Activated CD8-positive, alpha-beta T cell treated with anti-CD3 and anti-CD28 coated beads, Interleukin-2, amount 10 ng/mL, durations not matched to agents 7 days and 5 days (primary cell): ENCODE results near the gene SCGB1A1. TPM values are rescaled to one million over a fixed set of nuclear protein-coding genes. Genes with fewer than 3 reads are reported as not detected.

Experiments used
- ATAC-seq: fragments of 150-1000 bp; cut with Tn5 transposase; one replicate; pipeline ENCODE4 v1.10.0; 2021; ENCODE audit warnings: moderate library complexity
- CTCF ChIA-PET: fragments of 350-600 bp; sonication (Branson Sonifier 250); formaldehyde crosslinking; loops from one replicate; lab custom pipeline; 2021; ENCODE audit warnings: antibody characterized with exemption; lab: Charles Lee
- POLR2A ChIA-PET: fragments of 350-600 bp; sonication (Branson Sonifier 250); formaldehyde crosslinking; loops from one replicate; lab custom pipeline; 2021; ENCODE audit warnings: antibody characterized with exemption; lab: Charles Lee
- DNase-seq: peaks from one replicate; pipeline ENCODE4 v3.0.0-alpha.2; 2020
- H3K27ac Mint-ChIP-seq: one replicate; pipeline ENCODE4 v1.8.0; 2021; ENCODE audit warnings: mild to moderate bottlenecking, mixed read lengths
- H3K27me3 Mint-ChIP-seq: one replicate; pipeline ENCODE4 v1.8.0; 2021; ENCODE audit warnings: low read depth, mixed read lengths
- H3K36me3 Mint-ChIP-seq: one replicate; pipeline ENCODE4 v1.8.0; 2021; ENCODE audit warnings: low read depth, mixed read lengths
- H3K4me1 Mint-ChIP-seq: one replicate; pipeline ENCODE4 v1.8.0; 2021; ENCODE audit warnings: low read depth, mixed read lengths
- H3K4me3 Mint-ChIP-seq: one replicate; pipeline ENCODE4 v1.8.0; 2021; ENCODE audit warnings: mild to moderate bottlenecking, mixed read lengths
- H3K9me3 Mint-ChIP-seq: one replicate; pipeline ENCODE4 v1.8.0; 2022; ENCODE audit warnings: mixed read lengths; ENCODE audit not compliant: insufficient read depth
- total RNA-seq, 2 experiments: library from RNA; stranded (reverse); gene quantifications; one replicate each; pipeline ENCODE4 v1.2.3, GENCODE V29; 2021

The SCGB1A1 gene
- total RNA-seq, 2 experiments from 2014 or later: not detected

- peaks cover 17% of the 10 kb centered on the region for H3K27me3 Mint-ChIP-seq
- no peak overlapping the region for H3K4me3 Mint-ChIP-seq
- no peaks in the 10 kb centered on the region for H3K36me3 Mint-ChIP-seq
- CTCF ChIA-PET: no interaction called here
- no peak overlapping the region for H3K27ac Mint-ChIP-seq
- DNase-seq: no peak
- no peaks in the 10 kb centered on the region for H3K9me3 Mint-ChIP-seq
- no peak for ATAC-seq
- no peaks in the 10 kb centered on the region for H3K4me1 Mint-ChIP-seq
- POLR2A ChIA-PET: no interaction called here
Observed at GRCh38 chr11:62451241-62451621, 32.4 kb downstream of the SCGB1A1 start.

DNA sequence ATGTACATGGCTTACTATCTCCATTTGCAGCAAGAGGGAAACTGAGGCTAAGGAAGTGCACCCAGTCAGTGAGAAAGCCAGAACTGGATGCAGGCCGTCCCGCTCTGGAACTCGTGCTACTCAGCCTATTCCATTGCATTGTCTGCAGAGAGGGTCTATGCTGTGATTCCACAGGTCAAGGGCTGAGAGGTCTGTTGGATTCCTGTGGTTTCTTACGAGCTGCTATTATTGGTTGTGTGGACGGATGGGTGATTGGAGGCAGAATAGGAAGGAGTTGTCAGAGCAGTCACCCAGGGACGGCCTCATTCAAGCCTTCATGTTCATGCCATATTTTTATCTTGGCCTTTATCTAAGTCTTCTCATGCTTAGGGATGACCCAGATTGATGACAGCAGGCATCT, 33.4 kb downstream of the SCGB1A1 start:
- Mint-ChIP-seq H3K36me3 (no peaks in the 10 kb centered on the region), H3K27me3 (peaks cover 11% of the 10 kb centered on the region), H3K4me1 (no peaks in the 10 kb centered on the region), H3K9me3 (no peaks in the 10 kb centered on the region), H3K27ac (no peak overlapping the region), H3K4me3 (no peak overlapping the region)
- ChIA-PET POLR2A (no interaction called here), CTCF (no interaction called here)
- DNase-seq: no peak
- no peak for ATAC-seq

DNA sequence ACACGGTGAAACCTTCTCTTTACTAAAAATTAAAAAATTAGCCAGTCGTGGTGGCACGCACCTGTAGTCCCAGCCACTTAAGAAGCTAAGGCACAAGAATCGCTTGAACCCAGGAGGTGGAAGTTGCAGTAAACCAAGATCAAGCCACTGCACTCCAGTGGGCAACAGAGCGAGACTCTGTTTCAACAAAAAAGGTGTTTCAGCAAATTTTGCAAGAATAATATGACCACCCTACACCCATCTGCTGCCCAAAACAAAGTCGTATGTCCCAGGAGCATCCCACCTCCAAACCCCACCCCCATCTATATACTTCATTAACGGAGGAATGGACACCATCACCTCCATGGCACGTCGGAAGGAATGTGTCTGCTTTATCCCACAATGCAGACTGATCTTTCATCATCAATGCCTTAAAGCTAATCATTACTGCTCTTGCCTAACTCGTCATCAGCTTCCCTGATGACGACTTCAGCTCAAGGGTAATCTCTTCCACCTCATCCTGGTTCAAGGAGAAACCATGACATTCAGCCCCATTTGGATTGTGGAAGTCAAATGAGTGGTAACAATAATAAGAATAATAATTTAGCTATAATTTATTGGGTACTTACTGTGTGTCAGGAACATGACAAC, 34.1 kb downstream of the SCGB1A1 start:
- no peak overlapping the region for H3K27ac Mint-ChIP-seq
- ATAC-seq: no peak
- no peak overlapping the region for H3K4me3 Mint-ChIP-seq
- no peaks in the 10 kb centered on the region for H3K36me3 Mint-ChIP-seq
- H3K4me1 Mint-ChIP-seq: no peaks in the 10 kb centered on the region
- no peak for DNase-seq
- POLR2A ChIA-PET: no interaction called here
- CTCF ChIA-PET: no interaction called here
- H3K9me3 Mint-ChIP-seq: no peaks in the 10 kb centered on the region
- H3K27me3 Mint-ChIP-seq: peaks cover 6% of the 10 kb centered on the region

DNA sequence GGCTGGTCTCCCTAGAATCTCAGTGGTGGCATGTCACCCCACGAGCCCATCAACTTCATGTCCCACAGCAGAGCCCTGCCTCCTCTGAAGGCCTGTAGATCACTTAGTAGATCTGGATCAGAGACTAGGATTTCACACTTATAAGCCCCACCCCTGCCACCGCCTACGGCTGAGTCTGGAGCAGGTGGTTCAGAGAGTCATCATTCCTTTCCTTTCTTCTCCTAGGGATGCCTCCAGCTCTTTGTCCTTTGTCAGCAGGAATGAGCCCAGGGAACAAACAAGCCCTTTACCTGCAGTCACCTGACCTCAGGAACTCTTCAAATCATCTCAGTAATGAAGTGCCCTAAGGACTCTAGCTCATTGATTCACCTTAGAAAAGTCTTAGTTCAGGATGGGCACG, 37.8 kb downstream of the SCGB1A1 start:
- Mint-ChIP-seq H3K4me1 (no peaks in the 10 kb centered on the region), H3K27me3 (no peaks in the 10 kb centered on the region), H3K27ac (no peak overlapping the region), H3K4me3 (no peak overlapping the region), H3K9me3 (no peaks in the 10 kb centered on the region), H3K36me3 (no peaks in the 10 kb centered on the region)
- DNase-seq: no peak
- CTCF ChIA-PET: interaction anchor here (2.3 kb wide), 1 partner anchor 32 kb away, joined by 11 read pairs; no protein-coding TSS in a partner anchor
- POLR2A ChIA-PET: no interaction called here
- no peak for ATAC-seq

- ChIA-PET POLR2A (no interaction called here), CTCF (interaction anchor here (1.1 to 2.3 kb wide), 2 partner anchors 33 to 100 kb away, joined by 3 to 11 read pairs; no protein-coding TSS in a partner anchor)
- no peaks in the 10 kb centered on the region for H3K4me1 Mint-ChIP-seq
- ATAC-seq (no peak), DNase-seq (no peak)
- no peaks in the 10 kb centered on the region for H3K9me3 Mint-ChIP-seq
- no peak overlapping the region for H3K4me3 Mint-ChIP-seq
- no peak overlapping the region for H3K27ac Mint-ChIP-seq
- H3K27me3 Mint-ChIP-seq: no peaks in the 10 kb centered on the region
- H3K36me3 Mint-ChIP-seq: no peaks in the 10 kb centered on the region
Observed at GRCh38 chr11:62457478-62457877, 38.6 kb downstream of the SCGB1A1 start.

DNA sequence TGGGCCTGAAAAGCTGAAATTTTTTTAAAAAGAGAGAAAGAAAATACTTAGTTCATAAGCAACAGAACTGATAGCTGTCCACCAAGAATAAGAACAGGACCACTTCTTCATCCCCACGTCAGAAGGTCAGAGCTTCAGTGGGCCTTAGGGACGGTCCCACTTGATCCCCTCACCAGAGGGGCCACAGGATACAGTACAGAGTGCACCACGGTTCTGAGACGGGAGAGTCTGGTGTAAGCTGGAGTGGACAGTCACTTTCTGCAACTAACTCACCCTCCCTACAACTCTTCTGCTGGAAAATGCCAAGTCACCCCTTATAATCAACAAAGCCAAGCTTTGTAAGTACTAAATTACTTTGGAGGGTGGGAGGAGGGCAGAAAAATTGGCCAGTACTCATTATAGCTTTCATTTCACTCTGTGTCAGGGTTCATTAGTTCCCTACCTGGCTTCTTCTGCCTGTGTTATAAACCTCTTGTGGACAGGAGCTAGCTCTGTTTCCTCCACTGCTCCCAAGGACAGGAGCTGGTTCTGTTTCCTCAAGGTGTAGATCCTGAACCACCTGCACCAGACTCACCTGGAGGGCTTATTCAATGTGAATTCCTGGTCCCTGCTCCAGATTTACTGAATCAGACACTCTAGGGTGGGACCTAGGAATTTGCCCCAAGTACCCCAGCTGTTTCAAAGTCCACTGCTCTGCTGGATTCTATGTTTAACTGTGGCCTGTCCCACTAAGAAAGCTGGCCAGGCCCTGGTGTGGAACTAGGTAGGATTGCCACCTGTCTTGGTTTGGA, 39.6 kb downstream of the SCGB1A1 start:
- no peak overlapping the region for H3K4me3 Mint-ChIP-seq
- H3K4me1 Mint-ChIP-seq: no peaks in the 10 kb centered on the region
- no peaks in the 10 kb centered on the region for H3K9me3 Mint-ChIP-seq
- ATAC-seq (no peak), DNase-seq (no peak)
- no peaks in the 10 kb centered on the region for H3K27me3 Mint-ChIP-seq
- ChIA-PET POLR2A (interaction anchor here (0.6 kb wide), 1 partner anchor 214 kb away, joined by 4 read pairs; the partner anchor contains the start of gene LBHD1), CTCF (interaction anchor here (0.6 to 2.3 kb wide), 6 partner anchors 11 to 278 kb away, joined by 3 to 11 read pairs (median 3); no protein-coding TSS in a partner anchor)
- H3K36me3 Mint-ChIP-seq: no peaks in the 10 kb centered on the region
- H3K27ac Mint-ChIP-seq: no peak overlapping the region

DNA sequence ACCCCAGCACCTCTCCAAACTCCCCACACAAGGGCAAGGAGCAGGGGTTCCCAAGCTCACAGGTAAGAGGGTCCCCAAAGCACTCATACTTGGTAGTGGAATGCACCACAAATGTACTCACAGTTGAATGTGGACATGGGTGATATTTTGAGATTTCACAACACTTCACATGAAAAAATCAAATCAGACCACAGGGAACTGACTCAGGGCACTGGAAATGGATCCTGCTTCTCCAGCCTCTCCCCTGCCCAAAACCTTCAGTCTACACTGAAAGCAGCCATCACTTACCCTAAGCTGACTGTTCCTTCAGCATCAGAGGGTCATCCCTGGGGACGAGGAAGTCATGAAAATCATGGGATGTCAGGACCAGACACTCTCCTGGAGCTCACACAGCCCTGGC, 40.2 kb downstream of the SCGB1A1 start:
- Mint-ChIP-seq H3K36me3 (no peaks in the 10 kb centered on the region), H3K9me3 (no peaks in the 10 kb centered on the region), H3K27me3 (no peaks in the 10 kb centered on the region), H3K27ac (no peak overlapping the region), H3K4me1 (no peaks in the 10 kb centered on the region), H3K4me3 (no peak overlapping the region)
- no peak for DNase-seq
- POLR2A ChIA-PET: no interaction called here
- CTCF ChIA-PET: interaction anchor here (1.0 to 2.3 kb wide), 4 partner anchors 10 to 34 kb away, joined by 3 to 11 read pairs (median 4); no protein-coding TSS in a partner anchor
- no peak for ATAC-seq

DNA sequence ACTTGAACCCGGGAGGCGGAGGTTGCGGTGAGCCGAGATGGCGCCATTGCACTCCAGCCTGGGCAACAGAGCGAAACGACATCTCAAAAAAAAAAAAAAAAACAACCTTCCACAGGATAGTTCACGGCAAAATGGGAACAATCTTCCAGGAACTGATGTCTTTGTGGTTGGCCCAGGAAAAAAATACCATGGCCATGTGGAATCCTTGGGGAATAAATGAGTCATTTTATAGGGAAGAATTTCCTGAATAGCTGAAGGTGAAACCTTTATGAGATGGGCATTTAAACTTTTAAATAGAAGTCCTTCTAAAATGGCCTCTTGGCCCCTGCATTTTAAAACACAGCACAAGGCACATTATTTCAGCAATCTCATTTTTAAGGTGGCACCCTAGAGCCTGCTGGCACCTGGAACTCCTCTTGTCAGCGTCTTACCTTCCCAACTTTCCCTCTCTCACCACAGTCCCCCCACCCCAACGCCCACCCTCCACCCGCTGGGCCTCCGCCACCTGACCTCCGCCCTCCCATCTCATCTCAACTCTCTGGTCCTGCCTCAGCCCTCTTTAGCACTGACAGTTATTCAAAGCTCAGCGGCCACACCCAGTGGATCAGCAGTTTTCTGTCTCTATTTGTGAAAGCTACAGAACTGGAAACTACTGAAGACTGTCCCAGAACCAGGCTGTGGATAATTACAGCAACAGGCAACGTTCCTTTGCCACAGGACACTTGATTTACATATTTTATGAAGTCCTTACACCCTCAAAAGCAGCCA, 43.1 kb downstream of the SCGB1A1 start:
- ChIA-PET POLR2A (no interaction called here), CTCF (interaction anchor here (1.2 kb wide), 1 partner anchor 37 kb away, joined by 5 read pairs; no protein-coding TSS in a partner anchor)
- DNase-seq: no peak
- Mint-ChIP-seq H3K27me3 (no peaks in the 10 kb centered on the region), H3K4me1 (no peaks in the 10 kb centered on the region), H3K9me3 (no peaks in the 10 kb centered on the region), H3K4me3 (no peak overlapping the region), H3K36me3 (no peaks in the 10 kb centered on the region), H3K27ac (no peak overlapping the region)
- no peak for ATAC-seq

- no peaks in the 10 kb centered on the region for H3K36me3 Mint-ChIP-seq
- POLR2A ChIA-PET: no interaction called here
- no peaks in the 10 kb centered on the region for H3K4me1 Mint-ChIP-seq
- H3K9me3 Mint-ChIP-seq: no peaks in the 10 kb centered on the region
- ATAC-seq (no peak), DNase-seq (no peak)
- H3K4me3 Mint-ChIP-seq: no peak overlapping the region
- CTCF ChIA-PET: interaction anchor here (1.2 kb wide), 1 partner anchor 38 kb away, joined by 5 read pairs; no protein-coding TSS in a partner anchor
- H3K27me3 Mint-ChIP-seq: no peaks in the 10 kb centered on the region
- no peak overlapping the region for H3K27ac Mint-ChIP-seq
Observed at GRCh38 chr11:62462508-62462892, 43.7 kb downstream of the SCGB1A1 start.

GRCh38 chr11:62463121-62463542, 44.3 kb downstream of the SCGB1A1 start:
- Mint-ChIP-seq H3K4me1 (no peaks in the 10 kb centered on the region), H3K27ac (no peak overlapping the region), H3K36me3 (no peaks in the 10 kb centered on the region), H3K4me3 (no peak overlapping the region), H3K27me3 (no peaks in the 10 kb centered on the region), H3K9me3 (no peaks in the 10 kb centered on the region)
- POLR2A ChIA-PET: no interaction called here
- DNase-seq: no peak
- CTCF ChIA-PET: no interaction called here
- no peak for ATAC-seq

DNA sequence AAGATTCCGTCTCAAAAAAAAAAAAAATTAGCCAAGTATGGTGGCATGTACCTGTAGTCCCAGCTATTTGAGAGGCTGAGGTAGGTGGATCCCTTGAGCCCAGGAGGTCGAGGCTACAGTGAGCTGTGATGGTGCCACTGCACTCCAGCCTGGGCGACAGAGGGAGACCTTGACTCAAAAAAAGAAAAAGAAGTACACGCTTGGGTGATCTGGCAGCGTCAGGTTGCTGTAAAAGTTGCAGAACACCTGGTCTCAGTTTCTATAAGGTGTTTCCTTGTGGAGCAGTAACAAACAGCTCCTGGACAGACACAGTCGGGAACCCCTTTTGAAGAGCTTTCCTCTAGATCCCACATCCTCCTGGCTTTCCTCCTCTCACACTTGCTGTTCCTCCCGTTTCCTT, 45.8 kb downstream of the SCGB1A1 start:
- ChIA-PET POLR2A (no interaction called here), CTCF (no interaction called here)
- H3K4me1 Mint-ChIP-seq: no peaks in the 10 kb centered on the region
- DNase-seq (no peak), ATAC-seq (no peak)
- H3K27me3 Mint-ChIP-seq: no peaks in the 10 kb centered on the region
- no peaks in the 10 kb centered on the region for H3K36me3 Mint-ChIP-seq
- H3K9me3 Mint-ChIP-seq: no peaks in the 10 kb centered on the region
- no peak overlapping the region for H3K27ac Mint-ChIP-seq
- no peak overlapping the region for H3K4me3 Mint-ChIP-seq
